Stimulated activated CD4-positive, alpha-beta T cell treated with anti-CD3 and anti-CD28 coated beads, TNF-alpha, amount 100 ng/mL, for 24 hours (primary cell): ENCODE measurements around the gene NHSL1.

Source experiments
- DNase-seq, 3 experiments: peaks; one replicate each; pipeline ENCODE4 v3.0.0-alpha.2; 2020; ENCODE audit warnings: low read depth in 3 of 3

The NHSL1 gene

GRCh38 chr6:138499303-138500018 lies at the start of gene NHSL1:
Gene NHSL1, minus strand, starts transcription at chr6:138499494. Its CDS starts 204 bp downstream, at chr6:138499290.
- DNase-seq = no peak

- no peak for DNase-seq
Observed at GRCh38 chr6:138546733-138547185, 47.5 kb upstream of the NHSL1 start.

GRCh38 chr6:138545621-138545980 lies 46.3 kb upstream of the NHSL1 start:
- no peak for DNase-seq

- no peak for DNase-seq
Observed at GRCh38 chr6:138544501-138544900, 45.2 kb upstream of the NHSL1 start.

- no peak for DNase-seq
Observed at GRCh38 chr6:138543657-138544056, 44.4 kb upstream of the NHSL1 start.

GRCh38 chr6:138541823-138542481 lies 42.7 kb upstream of the NHSL1 start:
- DNase-seq = no peak

GRCh38 chr6:138540468-138540867 lies 41.2 kb upstream of the NHSL1 start:
- no peak for DNase-seq

- DNase-seq = no peak
Observed at GRCh38 chr6:138539876-138540275, 40.6 kb upstream of the NHSL1 start.

- DNase-seq = no peak
Observed at GRCh38 chr6:138538390-138539031, 39.2 kb upstream of the NHSL1 start.

- no peak for DNase-seq
Observed at GRCh38 chr6:138537106-138537505, 37.8 kb upstream of the NHSL1 start.

GRCh38 chr6:138535728-138536455 lies 36.6 kb upstream of the NHSL1 start:
- no peak for DNase-seq

GRCh38 chr6:138533667-138534066 lies 34.4 kb upstream of the NHSL1 start:
- DNase-seq = no peak

GRCh38 chr6:138531387-138531786 lies 32.1 kb upstream of the NHSL1 start:
- DNase-seq = no peak

- DNase-seq = no peak
Observed at GRCh38 chr6:138529478-138529877, 30.2 kb upstream of the NHSL1 start.

- no peak for DNase-seq
Observed at GRCh38 chr6:138528956-138529355, 29.7 kb upstream of the NHSL1 start.

GRCh38 chr6:138528137-138528536 lies 28.8 kb upstream of the NHSL1 start:
- no peak for DNase-seq

GRCh38 chr6:138527411-138528088 lies 28.3 kb upstream of the NHSL1 start:
- no peak for DNase-seq

- no peak for DNase-seq
Observed at GRCh38 chr6:138526822-138527235, 27.5 kb upstream of the NHSL1 start.

GRCh38 chr6:138525355-138525754 lies 26.1 kb upstream of the NHSL1 start:
- no peak for DNase-seq

GRCh38 chr6:138524526-138524925 lies 25.2 kb upstream of the NHSL1 start:
- DNase-seq = no peak

GRCh38 chr6:138523347-138524210 lies 24.3 kb upstream of the NHSL1 start:
- no peak for DNase-seq
